WI38 (cell line): ENCODE measurements around the gene CYSRT1.

ENCODE experiments used
- H3K4me3 ChIP-seq: 2 replicates; pipeline ENCODE4 v1.5.1; 2011; ENCODE audit warnings: low read depth, mild to moderate bottlenecking, control low read depth, low read length
- CTCF ChIP-seq: IDR thresholded peaks from 2 replicates; pipeline ENCODE4 v1.5.1; 2012; ENCODE audit warnings: low read depth, mild to moderate bottlenecking, control low read depth, low read length

CYSRT1 gene

DNA sequence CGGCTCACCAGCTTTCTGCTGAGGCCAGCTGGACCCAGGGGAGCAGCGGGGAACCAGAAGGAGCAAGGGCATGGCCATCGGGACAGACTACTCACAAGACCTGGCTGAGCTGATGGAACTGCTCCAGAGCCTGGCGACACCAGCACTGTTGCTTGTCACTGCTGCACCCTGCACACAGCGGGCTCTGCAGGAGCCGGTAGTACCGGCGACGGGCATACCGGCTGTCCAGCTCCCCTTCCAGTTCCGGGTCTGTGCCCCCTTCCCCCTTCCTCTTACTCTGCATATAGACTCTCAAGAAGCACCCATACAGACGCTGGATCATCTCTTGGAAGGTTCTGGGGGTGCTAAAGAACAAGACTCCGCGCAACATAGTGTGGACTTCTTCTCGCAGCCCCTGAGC is 37.6 kb upstream of the CYSRT1 start:
- no peak for TF ChIP-seq CTCF
- peak overlapping the region; percentile 82 for H3K4me3 ChIP-seq

DNA sequence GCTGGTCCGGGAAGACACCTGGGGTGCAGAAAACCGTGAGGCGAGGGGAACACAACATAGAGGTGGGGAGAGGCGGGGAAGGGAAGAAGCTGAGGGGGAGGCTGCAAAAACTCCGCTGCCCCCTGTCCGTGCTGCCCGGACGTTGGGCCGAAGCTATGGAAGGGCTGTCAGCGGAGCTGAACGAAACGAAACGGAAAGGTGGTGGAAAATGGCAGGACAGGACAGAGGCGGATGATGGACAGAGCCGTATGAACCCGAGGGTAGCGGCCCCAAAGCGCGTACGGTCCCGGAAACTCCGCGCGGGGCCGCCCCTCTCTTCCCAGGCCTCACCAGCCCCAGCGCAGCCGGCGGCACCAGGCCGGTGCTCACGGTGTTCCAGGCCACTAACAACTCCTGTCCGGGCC is 36.9 kb upstream of the CYSRT1 start:
- peak overlapping the region; percentile 82 for H3K4me3 ChIP-seq
- no peak for TF ChIP-seq CTCF

- TF ChIP-seq CTCF: peak; percentile 47; the same call in 1 of the 2 replicates
- H3K4me3 ChIP-seq: peak within 1 kb of the TSS; percentile 82
These were observed 36.3 kb upstream of the CYSRT1 start, which contains the start of the genes ANAPC2 and SSNA1 for GRCh38 chr9:137188490-137189296. TSS of gene ANAPC2 (minus strand) at chr9:137188560. CDS start at chr9:137188532, 28 bp downstream. TSS of gene SSNA1 (plus strand) at chr9:137188676. CDS start at chr9:137188727, 51 bp downstream.

DNA sequence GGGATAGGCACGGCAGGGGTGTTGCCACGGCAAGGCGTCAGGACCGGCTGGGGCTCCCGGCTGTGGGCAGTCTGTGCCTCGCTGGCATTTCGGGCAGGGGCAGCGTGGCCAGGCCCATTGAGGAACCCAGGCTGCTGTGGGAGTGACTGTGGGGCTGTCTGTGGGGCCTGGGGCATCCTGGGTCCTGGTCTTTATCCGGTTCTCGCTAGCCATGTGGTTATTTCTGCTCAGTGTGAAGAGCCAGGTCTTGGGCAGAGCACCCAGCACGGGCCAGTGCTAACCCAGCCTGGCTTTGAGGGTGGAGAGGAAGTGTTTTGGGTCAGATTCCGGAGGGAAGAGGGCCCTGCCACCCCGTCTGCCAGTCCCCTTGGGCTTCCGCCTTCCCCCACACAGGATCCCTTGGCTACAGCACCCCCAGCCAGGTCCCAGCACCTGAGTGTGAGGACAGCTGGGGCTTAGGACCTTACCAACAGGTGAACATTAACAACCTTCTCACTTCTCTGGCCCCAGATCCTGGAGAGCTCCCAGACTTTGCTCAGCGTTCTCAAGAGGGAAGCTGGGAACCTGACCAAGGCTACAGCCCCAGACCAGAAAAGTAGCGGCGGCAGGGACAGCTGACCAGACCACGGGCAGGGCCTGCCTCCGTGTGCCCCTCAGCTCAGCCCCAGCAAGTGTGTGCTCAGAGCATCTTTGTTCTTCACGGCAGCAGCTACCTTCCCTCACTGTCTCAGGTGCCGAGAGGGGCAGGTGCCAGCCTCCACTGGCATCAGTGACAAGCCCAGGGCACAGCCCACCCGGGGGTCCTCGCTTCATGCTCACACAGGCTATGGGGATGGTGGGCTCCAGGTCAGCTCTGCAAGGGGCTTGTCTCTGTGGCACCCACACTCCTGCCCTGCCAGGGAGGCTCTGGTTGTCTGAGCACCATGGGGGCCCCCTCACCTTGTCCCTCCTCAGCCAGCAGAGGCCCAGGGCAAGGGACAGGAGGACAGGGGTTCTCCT is 35.4 kb upstream of the CYSRT1 start:
- TF ChIP-seq CTCF: no peak
- peak overlapping the region; percentile 82 for H3K4me3 ChIP-seq

- TF ChIP-seq CTCF: no peak
- no peak overlapping the region for H3K4me3 ChIP-seq
These were observed 34.6 kb upstream of the CYSRT1 start for GRCh38 chr9:137190315-137190856.

DNA sequence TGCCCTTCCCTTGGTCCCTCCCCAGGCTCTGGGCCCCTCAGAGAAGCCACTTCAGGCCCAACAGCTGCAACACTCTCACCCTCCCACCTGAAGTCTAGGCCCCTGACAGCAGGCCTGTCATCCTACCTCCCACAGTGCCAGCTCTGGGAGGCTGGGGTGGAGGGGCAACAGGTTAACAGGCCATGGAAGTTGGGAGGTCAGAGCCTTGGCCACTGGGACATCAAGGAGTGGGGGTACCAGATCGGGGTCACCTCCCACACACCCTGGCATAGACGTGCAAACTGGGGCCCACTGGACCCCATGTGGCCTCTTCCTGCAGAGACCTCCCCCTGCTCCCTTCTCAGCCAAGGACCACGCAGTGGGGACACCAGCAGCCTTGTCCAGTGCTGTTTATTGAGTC is 33.7 kb upstream of the CYSRT1 start:
- TF ChIP-seq CTCF: no peak
- H3K4me3 ChIP-seq: no peak overlapping the region
